Osteoblast (primary cell): ENCODE data around the gene SH3BP5. TPM values are rescaled to one million over a fixed set of nuclear protein-coding genes. Genes with fewer than 3 reads are reported as not detected.

Experiments
- DNase-seq: peaks from one replicate; pipeline ENCODE4 v3.0.0; 2011; ENCODE audit warnings: low spot score, mixed read lengths; ENCODE audit not compliant: insufficient read length; ENCODE audit errors: missing footprints
- H2AFZ ChIP-seq: 2 replicates; pipeline ENCODE4 v1.6.0; 2011; ENCODE audit warnings: mild to moderate bottlenecking, low read length
- H3K27ac ChIP-seq: 2 replicates; pipeline ENCODE4 v1.5.1; 2011; ENCODE audit warnings: mild to moderate bottlenecking, low read depth, low read length, moderate library complexity
- H3K27me3 ChIP-seq: 2 replicates; pipeline ENCODE4 v1.6.0; 2012; ENCODE audit warnings: mild to moderate bottlenecking, control low read depth, inconsistent platforms, low read length, moderate library complexity; ENCODE audit not compliant: insufficient read depth
- H3K36me3 ChIP-seq: 2 replicates; pipeline ENCODE4 v1.5.1; 2011; ENCODE audit warnings: mild to moderate bottlenecking, low read length, control low read depth, moderate library complexity; ENCODE audit not compliant: insufficient read depth
- H3K4me1 ChIP-seq: 2 replicates; pipeline ENCODE4 v1.5.1; 2011; ENCODE audit warnings: mild to moderate bottlenecking, low read length, control low read depth, moderate library complexity; ENCODE audit not compliant: insufficient read depth
- H3K4me2 ChIP-seq: 2 replicates; pipeline ENCODE4 v1.6.0; 2011; ENCODE audit warnings: mild to moderate bottlenecking, low read length; ENCODE audit not compliant: insufficient read depth
- H3K4me3 ChIP-seq: fragments of 200-600 bp; sonication (generic); 3 replicates; pipeline ENCODE4 v1.5.1; 2012; ENCODE audit warnings: mild to moderate bottlenecking, low read length, inconsistent platforms; ENCODE audit not compliant: insufficient read depth
- H3K79me2 ChIP-seq: 2 replicates; pipeline ENCODE4 v1.6.0; 2012; ENCODE audit warnings: mild to moderate bottlenecking, low read length, control low read depth, inconsistent platforms; ENCODE audit not compliant: insufficient read depth
- H3K9me3 ChIP-seq: 2 replicates; pipeline ENCODE4 v1.5.1; 2011; ENCODE audit warnings: low read depth, low read length, control low read depth
- H4K20me1 ChIP-seq: 2 replicates; pipeline ENCODE4 v1.6.0; 2012; ENCODE audit warnings: mild to moderate bottlenecking, low read length, control low read depth; ENCODE audit not compliant: insufficient read depth
- total RNA-seq: library from RNA; depleted of rRNA; stranded (reverse); fragments of >200 nt; gene quantifications from 2 replicates; pipeline ENCODE4 v1.2.3, GENCODE V29; 2012
- TF ChIP-seq, protein P1 (sequence below): IDR thresholded peaks from 2 replicates; pipeline ENCODE4 v1.5.1; 2011; ENCODE audit warnings: mild to moderate bottlenecking, low read depth, low read length, moderate library complexity; ENCODE audit errors: extremely low read depth

Gene SH3BP5
- total RNA-seq, 1 donor, result 67.3 TPM

GRCh38 chr3:15313461-15313860, 18.9 kb downstream of the SH3BP5 start:
- peaks cover 61% of the 10 kb centered on the region for H3K79me2 ChIP-seq
- peaks cover 62% of the 10 kb centered on the region for H3K4me1 ChIP-seq
- no peak for DNase-seq

GRCh38 chr3:15312550-15312949, 19.8 kb downstream of the SH3BP5 start:
- Histone ChIP-seq H3K4me3 (no peak overlapping the region), H2AFZ (no peak overlapping the region), H4K20me1 (peaks cover 20% of the 10 kb centered on the region), H3K9me3 (no peaks in the 10 kb centered on the region), H3K4me1 (peaks cover 52% of the 10 kb centered on the region), H3K27ac (no peak overlapping the region), H3K27me3 (no peaks in the 10 kb centered on the region), H3K4me2 (no peak overlapping the region), H3K79me2 (peaks cover 62% of the 10 kb centered on the region), H3K36me3 (no peaks in the 10 kb centered on the region)
- TF ChIP-seq, protein P1, sequence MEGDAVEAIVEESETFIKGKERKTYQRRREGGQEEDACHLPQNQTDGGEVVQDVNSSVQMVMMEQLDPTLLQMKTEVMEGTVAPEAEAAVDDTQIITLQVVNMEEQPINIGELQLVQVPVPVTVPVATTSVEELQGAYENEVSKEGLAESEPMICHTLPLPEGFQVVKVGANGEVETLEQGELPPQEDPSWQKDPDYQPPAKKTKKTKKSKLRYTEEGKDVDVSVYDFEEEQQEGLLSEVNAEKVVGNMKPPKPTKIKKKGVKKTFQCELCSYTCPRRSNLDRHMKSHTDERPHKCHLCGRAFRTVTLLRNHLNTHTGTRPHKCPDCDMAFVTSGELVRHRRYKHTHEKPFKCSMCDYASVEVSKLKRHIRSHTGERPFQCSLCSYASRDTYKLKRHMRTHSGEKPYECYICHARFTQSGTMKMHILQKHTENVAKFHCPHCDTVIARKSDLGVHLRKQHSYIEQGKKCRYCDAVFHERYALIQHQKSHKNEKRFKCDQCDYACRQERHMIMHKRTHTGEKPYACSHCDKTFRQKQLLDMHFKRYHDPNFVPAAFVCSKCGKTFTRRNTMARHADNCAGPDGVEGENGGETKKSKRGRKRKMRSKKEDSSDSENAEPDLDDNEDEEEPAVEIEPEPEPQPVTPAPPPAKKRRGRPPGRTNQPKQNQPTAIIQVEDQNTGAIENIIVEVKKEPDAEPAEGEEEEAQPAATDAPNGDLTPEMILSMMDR, result no peak
- DNase-seq, result no peak

More at GRCh38 chr3:15313461-15313860, 18.9 kb downstream of the SH3BP5 start:
- H4K20me1 ChIP-seq, result peaks cover 11% of the 10 kb centered on the region
- H3K4me2 ChIP-seq, result no peak overlapping the region
- H3K9me3 ChIP-seq, result no peaks in the 10 kb centered on the region
- no peaks in the 10 kb centered on the region for H3K36me3 ChIP-seq
- H3K27me3 ChIP-seq, result no peaks in the 10 kb centered on the region
- TF ChIP-seq, protein P1, result no peak
- no peak overlapping the region for H3K27ac ChIP-seq
- no peak overlapping the region for H2AFZ ChIP-seq
- no peak overlapping the region for H3K4me3 ChIP-seq

GRCh38 chr3:15310491-15311370, 21.7 kb downstream of the SH3BP5 start:
- Histone ChIP-seq H3K9me3 (no peaks in the 10 kb centered on the region), H3K27me3 (no peaks in the 10 kb centered on the region), H4K20me1 (peaks cover 22% of the 10 kb centered on the region), H3K4me1 (peaks cover 37% of the 10 kb centered on the region), H2AFZ (no peak overlapping the region), H3K27ac (peak overlapping the region; percentile 70), H3K36me3 (no peaks in the 10 kb centered on the region), H3K79me2 (peaks cover 74% of the 10 kb centered on the region), H3K4me2 (peak overlapping the region; percentile 47), H3K4me3 (no peak overlapping the region)
- DNase-seq, result peak; percentile 85
- TF ChIP-seq, protein P1, result no peak

DNA sequence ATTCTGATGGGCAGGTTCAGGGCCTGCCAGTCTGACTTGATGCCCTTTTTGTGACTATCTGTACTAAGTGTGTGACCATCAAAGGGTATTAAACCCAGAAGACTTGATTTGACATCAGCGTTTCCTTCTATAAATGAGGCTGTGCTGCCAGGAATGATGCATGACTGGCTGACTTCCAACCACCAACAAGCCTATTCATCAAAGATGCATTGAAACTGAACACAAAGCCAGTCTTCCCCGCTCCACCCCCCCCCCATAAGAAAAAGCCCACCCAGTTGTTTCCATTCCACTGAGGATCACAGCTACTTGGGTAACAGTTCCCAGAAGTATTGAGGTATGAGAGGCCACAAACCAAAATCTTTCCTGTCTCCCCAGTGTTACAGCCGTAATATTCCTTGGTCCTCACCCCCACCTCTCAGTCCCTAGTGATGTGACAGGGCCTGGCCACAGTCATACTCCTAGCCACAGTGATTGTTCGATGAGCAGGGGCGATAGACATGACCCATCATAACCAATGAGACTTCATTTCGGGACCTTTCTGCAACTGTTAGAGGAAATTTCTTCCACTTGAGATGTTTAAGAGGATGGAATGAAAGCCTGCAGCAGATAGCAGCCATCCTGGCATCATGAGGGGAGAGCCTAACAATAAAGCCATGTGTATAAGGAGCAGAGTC, 22.6 kb downstream of the SH3BP5 start:
- Histone ChIP-seq H3K27me3 (no peaks in the 10 kb centered on the region), H3K4me2 (peak overlapping the region; percentile 47), H3K4me3 (peak overlapping the region; percentile 3), H3K27ac (peak overlapping the region; percentile 70), H4K20me1 (peaks cover 30% of the 10 kb centered on the region), H3K36me3 (no peaks in the 10 kb centered on the region), H3K9me3 (no peaks in the 10 kb centered on the region), H3K4me1 (peaks cover 28% of the 10 kb centered on the region), H2AFZ (no peak overlapping the region), H3K79me2 (peaks cover 72% of the 10 kb centered on the region)
- TF ChIP-seq, protein P1, result no peak
- DNase-seq, result peak; percentile 69
